Neural cell (in vitro differentiated cells): ENCODE measurements around the gene PERM1. TPM values are rescaled to one million over a fixed set of nuclear protein-coding genes. Genes with fewer than 3 reads are reported as not detected.

ENCODE experiments used
- H2AFZ ChIP-seq: fragments of 200-600, 300-800 bp; sonication (generic), shearing (Covaris generic); 2 replicates; pipeline ENCODE4 v1.6.0; 2014; ENCODE audit warnings: low read depth, mild to moderate bottlenecking, antibody characterized with exemption, low read length, moderate library complexity
- H3F3A ChIP-seq: fragments of 200-600 bp; shearing (Covaris generic); 2 replicates; pipeline ENCODE4 v1.6.1; 2016; ENCODE audit warnings: mild to moderate bottlenecking, moderate library complexity, mixed read lengths, antibody characterized with exemption, low read length; ENCODE audit not compliant: insufficient read depth, poor library complexity, severe bottlenecking
- H3K27ac ChIP-seq: fragments of 200-600, 300-800 bp; sonication (generic), shearing (Covaris generic); 2 replicates; pipeline ENCODE4 v1.5.1; 2014; ENCODE audit warnings: mild to moderate bottlenecking, low read length, moderate library complexity
- H3K27me3 ChIP-seq: fragments of 300-800, 200-600 bp; sonication (generic), shearing (Covaris generic); 2 replicates; pipeline ENCODE4 v1.6.0; 2014; ENCODE audit warnings: mild to moderate bottlenecking, low read depth, low read length, moderate library complexity; ENCODE audit not compliant: insufficient read depth
- H3K36me3 ChIP-seq: fragments of 300-800, 200-600 bp; sonication (generic), shearing (Covaris generic); 2 replicates; pipeline ENCODE4 v1.5.1; 2014; ENCODE audit warnings: mild to moderate bottlenecking, antibody characterized with exemption, low read length, moderate library complexity; ENCODE audit not compliant: insufficient read depth
- H3K4me2 ChIP-seq: fragments of 300-800, 200-600 bp; sonication (generic), shearing (Covaris generic); 2 replicates; pipeline ENCODE4 v1.6.0; 2014; ENCODE audit warnings: mild to moderate bottlenecking, low read length
- H3K4me3 ChIP-seq: fragments of 300-800, 200-600 bp; sonication (generic), shearing (Covaris generic); 2 replicates; pipeline ENCODE4 v1.5.1; 2014; ENCODE audit warnings: mild to moderate bottlenecking, low read length, moderate library complexity
- H3K79me2 ChIP-seq: fragments of 200-600 bp; shearing (Covaris generic); replicated peaks from 2 replicates; pipeline ENCODE4 v1.6.0; 2014; ENCODE audit warnings: mild to moderate bottlenecking, low read length, moderate library complexity; ENCODE audit not compliant: insufficient read depth
- H3K9ac ChIP-seq: fragments of 300-800, 200-600 bp; sonication (generic), shearing (Covaris generic); 2 replicates; pipeline ENCODE4 v1.6.1; 2016; ENCODE audit warnings: mild to moderate bottlenecking, low read length, mixed read lengths
- H3K9me2 ChIP-seq: fragments of 200-600 bp; shearing (Covaris generic); 2 replicates; pipeline ENCODE4 v1.6.1; 2016; ENCODE audit warnings: mild to moderate bottlenecking, low read length, mixed read lengths; ENCODE audit not compliant: insufficient read depth
- H3K9me3 ChIP-seq: fragments of 200-600, 300-800 bp; sonication (generic), shearing (Covaris generic); 2 replicates; pipeline ENCODE4 v1.6.1; 2016; ENCODE audit warnings: mild to moderate bottlenecking, mixed run types, low read length, moderate library complexity, mixed read lengths
- H4K20me1 ChIP-seq: fragments of 200-600 bp; shearing (Covaris generic); 2 replicates; pipeline ENCODE4 v1.6.1; 2016; ENCODE audit warnings: mild to moderate bottlenecking, mixed run types; ENCODE audit not compliant: insufficient read depth
- CTCF ChIP-seq: fragments of 450-650 bp; IDR thresholded peaks from 2 replicates; pipeline ENCODE4 v1.5.1; 2014; ENCODE audit warnings: antibody characterized with exemption, mild to moderate bottlenecking, moderate library complexity; ENCODE audit not compliant: poor library complexity, severe bottlenecking
- EP300 ChIP-seq: fragments of 450-650 bp; conservative IDR thresholded peaks from 2 replicates; pipeline ENCODE4 v1.6.1; 2014; ENCODE audit warnings: antibody characterized with exemption, mild to moderate bottlenecking, moderate library complexity; ENCODE audit not compliant: poor library complexity, severe bottlenecking
- EZH2 ChIP-seq: fragments of 200-600, 300-800 bp; shearing (Covaris generic), sonication (generic); IDR thresholded peaks from 2 replicates; pipeline ENCODE4 v1.6.1; 2014; ENCODE audit warnings: antibody characterized with exemption, low read length, borderline replicate concordance, mild to moderate bottlenecking; ENCODE audit not compliant: insufficient read depth, poor library complexity, severe bottlenecking
- MXI1 ChIP-seq: fragments of 450-650 bp; conservative IDR thresholded peaks from 2 replicates; pipeline ENCODE4 v1.6.1; 2014; ENCODE audit warnings: antibody characterized with exemption, mild to moderate bottlenecking; ENCODE audit not compliant: poor library complexity, severe bottlenecking
- POLR2AphosphoS5 ChIP-seq: IDR thresholded peaks from 2 replicates; pipeline ENCODE4 v1.6.1; 2012
- RAD21 ChIP-seq: fragments of 450-650 bp; conservative IDR thresholded peaks from 2 replicates; pipeline ENCODE4 v1.6.1; 2014; ENCODE audit warnings: antibody characterized with exemption, mild to moderate bottlenecking, moderate library complexity
- REST ChIP-seq: IDR thresholded peaks from 2 replicates; pipeline ENCODE4 v1.6.1; 2012; ENCODE audit warnings: borderline replicate concordance
- SMC3 ChIP-seq: fragments of 450-650 bp; conservative IDR thresholded peaks from 2 replicates; pipeline ENCODE4 v1.6.1; 2014; ENCODE audit warnings: antibody characterized with exemption, mild to moderate bottlenecking, moderate library complexity; ENCODE audit not compliant: poor library complexity
- TAF1 ChIP-seq: IDR thresholded peaks from 2 replicates; pipeline ENCODE4 v1.6.1; 2012; ENCODE audit warnings: low read depth
- polyA plus RNA-seq: library from polyadenylated mRNA; depleted of rRNA; stranded (reverse); fragments of >200 nt; gene quantifications from 2 replicates; pipeline ENCODE4 v1.2.3, GENCODE V29; 2014

PERM1 gene
- polyA plus RNA-seq, 1 donor from 2014 or later = not detected

GRCh38 chr1:1024149-1024770, 42.4 kb upstream of the PERM1 start:
- Histone ChIP-seq H3K27me3 (no peaks in the 10 kb centered on the region), H4K20me1 (no peaks in the 10 kb centered on the region), H3K9me2 (no peaks in the 10 kb centered on the region), H3K79me2 (peaks cover 4% of the 10 kb centered on the region), H3K4me2 (no peak overlapping the region), H3K9me3 (no peaks in the 10 kb centered on the region), H3F3A (no peaks in the 10 kb centered on the region), H3K9ac (no peak overlapping the region), H3K36me3 (no peaks in the 10 kb centered on the region), H3K27ac (no peak overlapping the region), H3K4me3 (no peak overlapping the region), H2AFZ (no peak overlapping the region)
- TF ChIP-seq TAF1 = no peak
- TF ChIP-seq REST = no peak
- TF ChIP-seq CTCF = no peak
- no peak for TF ChIP-seq SMC3
- no peak for TF ChIP-seq EP300
- TF ChIP-seq MXI1 = no peak
- no peak for TF ChIP-seq EZH2
- TF ChIP-seq RAD21 = no peak
- no peak for TF ChIP-seq POLR2AphosphoS5

GRCh38 chr1:1023700-1024099, 41.8 kb upstream of the PERM1 start:
- H3K36me3 ChIP-seq = no peaks in the 10 kb centered on the region
- H3K4me3 ChIP-seq = no peak overlapping the region
- no peak for TF ChIP-seq EP300
- no peak for TF ChIP-seq RAD21
- TF ChIP-seq CTCF = no peak
- H3K79me2 ChIP-seq = peaks cover 4% of the 10 kb centered on the region
- H3F3A ChIP-seq = no peaks in the 10 kb centered on the region
- no peak overlapping the region for H3K9ac ChIP-seq
- no peak overlapping the region for H2AFZ ChIP-seq
- H3K27ac ChIP-seq = no peak overlapping the region
- no peaks in the 10 kb centered on the region for H3K9me3 ChIP-seq
- no peaks in the 10 kb centered on the region for H3K27me3 ChIP-seq
- H3K9me2 ChIP-seq = no peaks in the 10 kb centered on the region
- H4K20me1 ChIP-seq = no peaks in the 10 kb centered on the region
- no peak overlapping the region for H3K4me2 ChIP-seq
